HUES6 (cell line): Measurements from ENCODE around the gene ZNF521.

Source experiments
- H3K27ac ChIP-seq: 2 replicates; pipeline ENCODE4 v1.7.0; 2013; ENCODE audit warnings: low read depth, mild to moderate bottlenecking, low read length, inconsistent platforms
- H3K27me3 ChIP-seq: 2 replicates; pipeline ENCODE4 v1.6.1; 2013; ENCODE audit warnings: low read length; ENCODE audit not compliant: control insufficient read depth, insufficient read depth
- H3K36me3 ChIP-seq: 2 replicates; pipeline ENCODE4 v1.6.1; 2013; ENCODE audit warnings: low read length; ENCODE audit not compliant: control insufficient read depth, insufficient read depth
- H3K4me1 ChIP-seq: 2 replicates; pipeline ENCODE4 v1.6.1; 2013; ENCODE audit warnings: low read length; ENCODE audit not compliant: control insufficient read depth, insufficient read depth
- H3K4me3 ChIP-seq: 2 replicates; pipeline ENCODE4 v1.5.1; 2013; ENCODE audit warnings: low read depth, low read length
- H3K9ac ChIP-seq: one replicate; pipeline ENCODE4 v1.6.1; 2013; ENCODE audit warnings: mild to moderate bottlenecking, low read length
- H3K9me3 ChIP-seq: 2 replicates; pipeline ENCODE4 v1.6.1; 2013; ENCODE audit warnings: low read depth, low read length; ENCODE audit not compliant: control insufficient read depth, insufficient read depth

ZNF521 gene

GRCh38 chr18:25019086-25019860 lies 332.7 kb downstream of the ZNF521 start:
- Histone ChIP-seq H3K9me3 (no peaks in the 10 kb centered on the region), H3K4me1 (peaks cover 8% of the 10 kb centered on the region; the same call in 1 of the 2 replicates), H3K27me3 (no peaks in the 10 kb centered on the region), H3K9ac (no peak overlapping the region), H3K27ac (no peak overlapping the region; the same call in 1 of the 2 replicates), H3K36me3 (no peaks in the 10 kb centered on the region), H3K4me3 (no peak overlapping the region; the same call in 1 of the 2 replicates)

GRCh38 chr18:25016666-25017065 lies 335.3 kb downstream of the ZNF521 start:
- no peak overlapping the region for H3K27ac ChIP-seq

GRCh38 chr18:25016181-25016580 lies 335.8 kb downstream of the ZNF521 start:
- no peak overlapping the region for H3K4me3 ChIP-seq
- H3K4me1 ChIP-seq, result peaks cover 8% of the 10 kb centered on the region; the same call in 1 of the 2 replicates
- H3K27ac ChIP-seq, result no peak overlapping the region
- no peaks in the 10 kb centered on the region for H3K27me3 ChIP-seq
- peaks cover 4% of the 10 kb centered on the region; the same call in 1 of the 2 replicates for H3K9me3 ChIP-seq
- H3K9ac ChIP-seq, result no peak overlapping the region
- no peaks in the 10 kb centered on the region for H3K36me3 ChIP-seq

More at GRCh38 chr18:25016666-25017065, 335.3 kb downstream of the ZNF521 start:
- H3K9ac ChIP-seq, result no peak overlapping the region
- H3K27me3 ChIP-seq, result no peaks in the 10 kb centered on the region
- no peaks in the 10 kb centered on the region for H3K36me3 ChIP-seq
- no peak overlapping the region for H3K4me3 ChIP-seq
- peaks cover 8% of the 10 kb centered on the region; the same call in 1 of the 2 replicates for H3K4me1 ChIP-seq
- H3K9me3 ChIP-seq, result peaks cover 4% of the 10 kb centered on the region; the same call in 1 of the 2 replicates
